HepG2 (cell line): Measurements from ENCODE around the gene CDC34. TPM values are rescaled to one million over a fixed set of nuclear protein-coding genes. Genes with fewer than 3 reads are reported as not detected.

Experiments used
- ATAC-seq: fragments of 200-7000 bp; cut with Tn5 transposase; 3 replicates; pipeline ENCODE4 v1.9.1; 2020; ENCODE audit warnings: mild to moderate bottlenecking, moderate library complexity
- BruUV-seq: library from RNA; stranded (reverse); fragments of 400-500 nt; replicated peaks from 2 replicates; lab custom pipeline; 2021; lab: Mats Ljungman, UMichigan
- CTCF ChIA-PET: fragments of 300-600 bp; formaldehyde crosslinking; extraction: SDS; loops from one replicate; lab custom pipeline; 2021; ENCODE audit warnings: low total read pairs, inconsistent platforms, low intra/inter-chr PET ratio; lab: Yijun Ruan, JAX
- POLR2A ChIA-PET: fragments of 350-600 bp; sonication (Branson Sonifier 250); formaldehyde crosslinking; loops from one replicate; lab custom pipeline; 2020; ENCODE audit warnings: antibody characterized with exemption, inconsistent platforms; lab: Yijun Ruan, JAX
- DNase-seq: peaks from one replicate; pipeline ENCODE4 v3.0.0-alpha.2; 2015; ENCODE audit warnings: low spot score
- FAIRE-seq: peaks from 3 replicates; lab custom pipeline; 2011; peaks lifted over from hg19 to GRCh38; lab: Jason Lieb, UNC
- H2AFZ ChIP-seq: one replicate; pipeline ENCODE4 v1.6.1; 2011; ENCODE audit warnings: low read length, inconsistent platforms
- H3K27ac ChIP-seq: fragments of 300-600 bp; 3 replicates; pipeline ENCODE4 v1.8.0; 2011; ENCODE audit warnings: mixed run types, mild to moderate bottlenecking, mixed read lengths, low read length, inconsistent platforms; ENCODE audit not compliant: insufficient read depth; ENCODE audit errors: extremely low read length
- H3K27me3 ChIP-seq, 2 experiments: fragments of 200-600 bp in 1 of 2; 2 replicates in 1 of 2; 3 replicates in 1 of 2; pipeline versions ENCODE4 v1.6.0 to v1.8.0; 2011; ENCODE audit warnings: low read length in 2 of 2, mild to moderate bottlenecking in 2 of 2, moderate library complexity in 2 of 2, inconsistent platforms in 1 of 2; ENCODE audit not compliant: insufficient read depth in 2 of 2, control insufficient read depth in 1 of 2
- H3K36me3 ChIP-seq, 2 experiments: fragments of 200-600 bp in 1 of 2; replicated peaks in 1 of 2; 2 replicates in 1 of 2; 3 replicates in 1 of 2; pipeline versions ENCODE4 v1.5.1 to v1.8.0; 2011; ENCODE audit warnings: low read length in 2 of 2, inconsistent platforms in 1 of 2; ENCODE audit not compliant: insufficient read depth in 2 of 2, control insufficient read depth in 1 of 2
- H3K4me1 ChIP-seq: 2 replicates; pipeline ENCODE4 v1.5.1; 2012; ENCODE audit warnings: low read length, inconsistent platforms; ENCODE audit not compliant: insufficient read depth
- H3K4me2 ChIP-seq: 2 replicates; pipeline ENCODE4 v1.6.0; 2011; ENCODE audit warnings: low read depth, low read length, inconsistent platforms
- H3K4me3 ChIP-seq, 3 experiments: fragments of 200-600 bp in 1 of 3; sonication (generic), shearing (Covaris generic) in 1 of 3; replicated peaks in 1 of 3; 2 replicates each; pipeline ENCODE4 v1.5.1; 2011 to 2016; ENCODE audit warnings: low read length in 3 of 3, inconsistent platforms in 2 of 3, low read depth in 2 of 3, mild to moderate bottlenecking in 2 of 3, control low read depth in 1 of 3, mixed read lengths in 1 of 3; ENCODE audit not compliant: insufficient read depth in 1 of 3
- H3K79me2 ChIP-seq: one replicate; pipeline ENCODE4 v1.6.1; 2011; ENCODE audit warnings: low read length, inconsistent platforms; ENCODE audit not compliant: insufficient read depth
- H3K9ac ChIP-seq: 2 replicates; pipeline ENCODE4 v1.6.0; 2011; ENCODE audit warnings: mild to moderate bottlenecking, low read depth, low read length, inconsistent platforms; ENCODE audit not compliant: insufficient read depth
- H3K9me3 ChIP-seq: 2 replicates; pipeline ENCODE4 v1.5.1; 2012; ENCODE audit warnings: mild to moderate bottlenecking, low read length
- H4K20me1 ChIP-seq: 2 replicates; pipeline ENCODE4 v1.6.0; 2011; ENCODE audit warnings: inconsistent platforms, mild to moderate bottlenecking, low read length, moderate library complexity; ENCODE audit not compliant: insufficient read depth
- KLF16 ChIP-seq, 2 experiments: sonication (generic) in 1 of 2; formaldehyde crosslinking in 1 of 2; IDR thresholded peaks; 2 replicates each; pipeline versions ENCODE4 v1.6.1 to v1.8.0; 2016 to 2023; ENCODE audit warnings: missing genetic modification reagents in 2 of 2, missing compliant biosample characterization in 1 of 2
- MTA1 ChIP-seq: sonication (generic); formaldehyde crosslinking; IDR thresholded peaks from 2 replicates; pipeline ENCODE4 v1.4.0; 2020; ENCODE audit warnings: missing genetic modification reagents, mild to moderate bottlenecking, borderline replicate concordance
- MYC ChIP-seq: sonication (generic); formaldehyde crosslinking; IDR thresholded peaks from 2 replicates; pipeline ENCODE4 v1.9.0; 2021; ENCODE audit warnings: missing genetic modification reagents, borderline replicate concordance
- PHF21A ChIP-seq: sonication (generic); formaldehyde crosslinking; IDR thresholded peaks from 2 replicates; pipeline ENCODE4 v1.5.0; 2020; ENCODE audit warnings: mild to moderate bottlenecking, missing genetic modification reagents
- POLR2A ChIP-seq, 2 experiments: IDR thresholded peaks; 2 replicates each; pipeline ENCODE4 v1.6.1; 2011; ENCODE audit warnings: low read depth in 2 of 2, low read length in 2 of 2, mild to moderate bottlenecking in 1 of 2, moderate library complexity in 1 of 2; ENCODE audit not compliant: insufficient read depth in 1 of 2
- ZFAT ChIP-seq: sonication (generic); formaldehyde crosslinking; conservative IDR thresholded peaks from 2 replicates; pipeline ENCODE4 v1.8.1; 2023; ENCODE audit warnings: missing genetic modification reagents, inconsistent platforms
- ZMYM3 ChIP-seq: sonication (generic); formaldehyde crosslinking; IDR thresholded peaks from 2 replicates; pipeline ENCODE4 v1.5.1; 2020; ENCODE audit warnings: mild to moderate bottlenecking, missing genetic modification reagents
- ZNF121 ChIP-seq: sonication (generic); formaldehyde crosslinking; IDR thresholded peaks from 2 replicates; pipeline ENCODE4 v1.5.0; 2020; ENCODE audit warnings: mild to moderate bottlenecking, missing genetic modification reagents
- ZNF230 ChIP-seq: sonication (generic); formaldehyde crosslinking; IDR thresholded peaks from 2 replicates; pipeline ENCODE4 v1.4.0; 2020; ENCODE audit warnings: mild to moderate bottlenecking, missing genetic modification reagents
- ZNF331 ChIP-seq: sonication (generic); formaldehyde crosslinking; IDR thresholded peaks from 2 replicates; pipeline ENCODE4 v1.4.0; 2020; ENCODE audit warnings: missing genetic modification reagents
- ZNF441 ChIP-seq: sonication (generic); formaldehyde crosslinking; IDR thresholded peaks from 2 replicates; pipeline ENCODE4 v1.7.0; 2021; ENCODE audit warnings: missing genetic modification reagents, borderline replicate concordance
- WGBS: methylation state at CpG from one replicate; pipeline ENCODE4 v1.1.6; 2017; ENCODE audit warnings: low lambda C conversion rate; 5-methylcytosine and 5-hydroxymethylcytosine counted together
- in situ Hi-C: cut with HindIII; loops from 2 replicates; pipeline ENCODE4 v1.10.0; 2017; ENCODE audit warnings: low pct_unique_long_range_greater_than_20kb; ENCODE audit not compliant: extremely low pct_ligation_motif_present
- intact Hi-C: fragments of 100-400 bp; cut with micrococcal nuclease; formaldehyde crosslinking; loops from one replicate; pipeline ENCODE4 v1.10.0; 2022; ENCODE audit not compliant: unreplicated experiment
- polyA plus RNA-seq, 8 experiments: library from polyadenylated mRNA; depleted of rRNA in 3 of 8; stranded (reverse) in 7 of 8; unstranded in 1 of 8; fragments of >200 nt; fragmentation: Illumina TruSeq in 4 of 8; extraction: Trizol in 4 of 8; gene quantifications; 2 replicates each; pipeline versions ENCODE4 v1.2.1 to v1.2.3, GENCODE V29; 2011 to 2016; ENCODE audit warnings: low read depth in 4 of 8, missing spikeins in 1 of 8, mixed read lengths in 1 of 8; ENCODE audit not compliant: insufficient read depth in 1 of 8
- total RNA-seq, 5 experiments: library from RNA; depleted of rRNA; stranded (reverse); fragments of >200 nt; fragmentation: Illumina TruSeq; extraction: Trizol; gene quantifications; 2 replicates each; pipeline ENCODE4 v1.2.3, GENCODE V29; 2016; ENCODE audit warnings: low read depth in 1 of 5
- TF ChIP-seq, protein P1 (sequence below): sonication (generic); formaldehyde crosslinking; IDR thresholded peaks from 2 replicates; pipeline ENCODE4 v1.5.1; 2020; ENCODE audit warnings: mild to moderate bottlenecking, missing genetic modification reagents
- TF ChIP-seq, protein P2 (sequence below): sonication (generic); formaldehyde crosslinking; IDR thresholded peaks from 2 replicates; pipeline ENCODE4 v1.5.0; 2020; ENCODE audit warnings: mild to moderate bottlenecking, missing genetic modification reagents, moderate library complexity
- TF ChIP-seq, protein P3 (sequence below): sonication (generic); formaldehyde crosslinking; IDR thresholded peaks from 2 replicates; pipeline ENCODE4 v1.5.1; 2020; ENCODE audit warnings: missing genetic modification reagents, mild to moderate bottlenecking, borderline replicate concordance

Gene CDC34
- total and polyA plus RNA-seq, 2 of the 13 experiments (the other 11 are each of a cell fraction or from before 2014, with no cell fraction given) = 138 to 150 TPM

DNA sequence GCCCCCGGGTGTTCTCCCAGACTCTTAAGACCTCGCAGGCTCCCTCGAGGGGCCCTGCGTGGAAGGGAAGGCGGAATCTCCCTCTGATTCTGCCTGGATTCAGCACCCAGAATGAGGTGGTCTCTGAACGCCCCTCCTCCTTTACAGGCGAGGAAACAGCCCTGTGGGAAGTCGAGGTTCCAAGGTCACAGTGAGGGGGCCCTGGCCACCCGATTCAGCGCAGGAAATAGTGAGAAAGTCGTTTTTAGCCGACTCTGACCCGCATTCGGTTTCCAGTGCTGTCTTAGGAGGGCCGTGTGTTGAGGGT lies 41.9 kb downstream of the CDC34 start (continued):
- TF ChIP-seq MTA1 (CRISPR knock-in tag) (0 out of 2 replicates have a peak, but pooled peaks have one; percentile 10), ZFAT (CRISPR knock-in tag) (no peak), ZMYM3 (CRISPR knock-in tag) (0 out of 2 replicates have a peak, but pooled peaks have one; percentile 10)
- TF ChIP-seq, protein P1, sequence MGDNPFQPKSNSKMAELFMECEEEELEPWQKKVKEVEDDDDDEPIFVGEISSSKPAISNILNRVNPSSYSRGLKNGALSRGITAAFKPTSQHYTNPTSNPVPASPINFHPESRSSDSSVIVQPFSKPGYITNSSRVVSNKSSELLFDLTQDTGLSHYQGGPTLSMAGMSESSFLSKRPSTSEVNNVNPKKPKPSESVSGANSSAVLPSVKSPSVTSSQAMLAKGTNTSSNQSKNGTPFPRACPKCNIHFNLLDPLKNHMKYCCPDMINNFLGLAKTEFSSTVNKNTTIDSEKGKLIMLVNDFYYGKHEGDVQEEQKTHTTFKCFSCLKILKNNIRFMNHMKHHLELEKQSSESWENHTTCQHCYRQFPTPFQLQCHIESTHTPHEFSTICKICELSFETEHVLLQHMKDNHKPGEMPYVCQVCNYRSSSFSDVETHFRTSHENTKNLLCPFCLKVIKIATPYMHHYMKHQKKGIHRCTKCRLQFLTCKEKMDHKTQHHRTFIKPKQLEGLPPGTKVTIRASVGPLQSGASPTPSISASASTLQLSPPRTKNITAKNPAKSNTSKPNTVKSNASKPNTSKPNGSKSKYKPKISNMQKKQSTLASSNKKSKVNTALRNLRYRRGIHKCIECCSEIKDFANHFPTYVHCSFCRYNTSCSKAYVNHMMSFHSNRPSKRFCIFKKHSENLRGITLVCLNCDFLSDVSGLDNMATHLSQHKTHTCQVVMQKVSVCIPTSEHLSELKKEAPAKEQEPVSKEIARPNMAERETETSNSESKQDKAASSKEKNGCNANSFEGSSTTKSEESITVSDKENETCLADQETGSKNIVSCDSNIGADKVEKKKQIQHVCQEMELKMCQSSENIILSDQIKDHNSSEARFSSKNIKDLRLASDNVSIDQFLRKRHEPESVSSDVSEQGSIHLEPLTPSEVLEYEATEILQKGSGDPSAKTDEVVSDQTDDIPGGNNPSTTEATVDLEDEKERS = no peak

DNA sequence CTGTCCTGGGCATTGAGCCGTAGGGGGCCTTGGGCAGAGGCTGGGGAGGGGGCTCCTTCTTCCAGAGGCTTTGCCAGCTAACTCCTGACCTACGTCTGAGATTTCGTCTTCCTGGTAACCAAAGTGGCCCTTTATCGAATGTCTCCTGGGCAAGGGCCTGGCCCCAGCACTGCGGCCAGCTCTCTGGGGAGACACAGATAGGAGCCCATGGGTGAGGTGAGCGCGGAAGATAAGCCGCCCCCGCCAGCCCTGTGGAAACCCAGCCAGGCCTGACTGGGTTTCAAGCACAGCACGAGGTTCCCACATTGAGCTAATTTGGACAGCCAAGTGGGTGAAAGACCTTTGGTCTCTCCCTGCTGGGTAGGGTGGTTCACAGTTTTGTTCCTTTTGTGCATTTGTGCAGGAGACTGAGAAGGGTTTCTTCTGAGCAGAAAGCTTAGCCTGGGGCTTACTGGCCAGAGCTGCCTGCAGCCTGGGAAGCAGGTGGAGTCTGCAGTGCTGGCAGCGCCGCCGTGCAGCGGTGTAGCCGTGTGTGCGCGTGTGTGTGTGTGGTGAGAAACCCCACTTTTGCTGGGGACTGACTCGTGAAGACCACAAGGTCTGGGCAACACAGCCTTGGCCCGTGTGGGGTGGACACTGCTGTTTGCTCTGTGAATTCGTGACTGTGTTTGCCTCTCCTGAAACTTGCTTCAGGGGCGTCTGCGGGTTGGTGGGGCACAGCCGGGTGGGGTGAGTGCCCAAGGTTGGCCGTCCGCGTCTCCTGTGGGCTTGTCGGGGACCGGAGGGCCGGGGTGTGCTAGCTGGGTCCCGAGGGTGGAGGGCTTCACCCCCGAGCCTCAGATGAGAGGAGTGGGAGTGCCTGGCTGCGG lies 43.3 kb downstream of the CDC34 start:
- peak overlapping the region; percentile 61 for H3K27ac ChIP-seq
- H3K9me3 ChIP-seq = no peaks in the 10 kb centered on the region
- H4K20me1 ChIP-seq = peaks cover 66% of the 10 kb centered on the region
- ChIA-PET POLR2A (interaction anchor here (0.6 to 3.1 kb wide), 10 partner anchors 9 to 165 kb away, joined by 3 to 17 read pairs (median 5); no protein-coding TSS in a partner anchor), CTCF (interaction anchor here (1.1 kb wide), 1 partner anchor 13 kb away, joined by 3 read pairs; no protein-coding TSS in a partner anchor)
- H3K4me1 ChIP-seq = peaks cover 21% of the 10 kb centered on the region
- peak; percentile 52 for FAIRE-seq
- WGBS = 5% methylated on average over 18 of the region's 32 CpGs
- H2AFZ ChIP-seq = no peak overlapping the region
- H3K79me2 ChIP-seq = peaks cover 73% of the 10 kb centered on the region
- no TSS peak for BruUV-seq
- H3K4me3 ChIP-seq = peak overlapping the region; percentile 90 to 99 (median 96)
- intact Hi-C loops = no loop called here
- peaks cover 16% of the 10 kb centered on the region in 2 experiments; a peak in 4 of 5 replicates for H3K36me3 ChIP-seq
- peak overlapping the region; percentile 93 for H3K4me2 ChIP-seq
- H3K27me3 ChIP-seq = no peaks in the 10 kb centered on the region; a peak in 1 of 5 replicates
- peak; percentile 35 for DNase-seq
- peak overlapping the region; percentile 76 for H3K9ac ChIP-seq
- in situ Hi-C loops = no loop called here
- peak; percentile 36 for ATAC-seq
- TF ChIP-seq KLF16 (CRISPR knock-in tag; IDR thresholded peaks at IDR 0.05) (no peak), ZNF331 (peak; percentile 20; the same call in 1 of the 2 replicates), MYC (peak; percentile 61; the same call in 1 of the 2 replicates), PHF21A (CRISPR knock-in tag) (0 out of 2 replicates have a peak, but pooled peaks have one; percentile 22), ZNF121 (CRISPR knock-in tag) (peak; percentile 83), ZNF230 (CRISPR knock-in tag) (0 out of 2 replicates have a peak, but pooled peaks have one; percentile 42), POLR2A (IDR thresholded peaks at IDR 0.05; ENCODE audit: insufficient read depth in 1 of 2, low read depth in 2 of 2, low read length in 2 of 2) (0 out of 4 replicates have a peak, but pooled peaks of 1 of the 2 experiments have one; percentile 25), MTA1 (CRISPR knock-in tag) (0 out of 2 replicates have a peak, but pooled peaks have one; percentile 30), ZNF441 (no peak)
- TF ChIP-seq, protein P2, sequence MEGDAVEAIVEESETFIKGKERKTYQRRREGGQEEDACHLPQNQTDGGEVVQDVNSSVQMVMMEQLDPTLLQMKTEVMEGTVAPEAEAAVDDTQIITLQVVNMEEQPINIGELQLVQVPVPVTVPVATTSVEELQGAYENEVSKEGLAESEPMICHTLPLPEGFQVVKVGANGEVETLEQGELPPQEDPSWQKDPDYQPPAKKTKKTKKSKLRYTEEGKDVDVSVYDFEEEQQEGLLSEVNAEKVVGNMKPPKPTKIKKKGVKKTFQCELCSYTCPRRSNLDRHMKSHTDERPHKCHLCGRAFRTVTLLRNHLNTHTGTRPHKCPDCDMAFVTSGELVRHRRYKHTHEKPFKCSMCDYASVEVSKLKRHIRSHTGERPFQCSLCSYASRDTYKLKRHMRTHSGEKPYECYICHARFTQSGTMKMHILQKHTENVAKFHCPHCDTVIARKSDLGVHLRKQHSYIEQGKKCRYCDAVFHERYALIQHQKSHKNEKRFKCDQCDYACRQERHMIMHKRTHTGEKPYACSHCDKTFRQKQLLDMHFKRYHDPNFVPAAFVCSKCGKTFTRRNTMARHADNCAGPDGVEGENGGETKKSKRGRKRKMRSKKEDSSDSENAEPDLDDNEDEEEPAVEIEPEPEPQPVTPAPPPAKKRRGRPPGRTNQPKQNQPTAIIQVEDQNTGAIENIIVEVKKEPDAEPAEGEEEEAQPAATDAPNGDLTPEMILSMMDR (CRISPR knock-in tag) = 0 out of 2 replicates have a peak, but pooled peaks have one; percentile 12
- TF ChIP-seq, protein P3, sequence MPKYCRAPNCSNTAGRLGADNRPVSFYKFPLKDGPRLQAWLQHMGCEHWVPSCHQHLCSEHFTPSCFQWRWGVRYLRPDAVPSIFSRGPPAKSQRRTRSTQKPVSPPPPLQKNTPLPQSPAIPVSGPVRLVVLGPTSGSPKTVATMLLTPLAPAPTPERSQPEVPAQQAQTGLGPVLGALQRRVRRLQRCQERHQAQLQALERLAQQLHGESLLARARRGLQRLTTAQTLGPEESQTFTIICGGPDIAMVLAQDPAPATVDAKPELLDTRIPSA (CRISPR knock-in tag) = no peak
